CD4-positive, alpha-beta T cell (primary cell): Measurements from ENCODE around the gene MMP28. TPM values are rescaled to one million over a fixed set of nuclear protein-coding genes. Genes with fewer than 3 reads are reported as not detected.

Experiments
- ATAC-seq: fragments of 200-7000 bp; cut with Tn5 transposase; one replicate; pipeline ENCODE4 v1.10.0; 2022; ENCODE audit warnings: mild to moderate bottlenecking; ENCODE audit not compliant: poor library complexity
- CTCF ChIA-PET: fragments of 350-600 bp; sonication (Branson Sonifier 250); formaldehyde crosslinking; loops from one replicate; lab custom pipeline; 2021; ENCODE audit warnings: antibody characterized with exemption, inconsistent platforms; lab: Charles Lee
- POLR2A ChIA-PET: fragments of 350-600 bp; sonication (Branson Sonifier 250); formaldehyde crosslinking; loops from one replicate; lab custom pipeline; 2021; ENCODE audit warnings: antibody characterized with exemption, inconsistent platforms; lab: Charles Lee
- DNase-seq, 14 experiments: peaks; one replicate each; pipeline ENCODE4 v3.0.0-alpha.2; 2013 to 2020; ENCODE audit warnings: mixed read lengths in 2 of 14
- H3K27ac ChIP-seq, 2 donors: one replicate each; pipeline versions ENCODE4 v1.5.1 to v1.7.0; 2013; ENCODE audit warnings: low read length in 2 of 2, low read depth in 1 of 2, mild to moderate bottlenecking in 1 of 2
- H3K27me3 ChIP-seq, 2 experiments: 1 replicate in 1 of 2; 2 replicates in 1 of 2; pipeline versions ENCODE4 v1.6.1 to v1.7.0; 2013; ENCODE audit warnings: low read length in 2 of 2, control low read depth in 1 of 2, mild to moderate bottlenecking in 1 of 2, moderate library complexity in 1 of 2; ENCODE audit not compliant: insufficient read depth in 2 of 2, control insufficient read depth in 1 of 2
- H3K36me3 ChIP-seq: one replicate; pipeline ENCODE4 v1.6.1; 2013; ENCODE audit warnings: low read length, control low read depth; ENCODE audit not compliant: insufficient read depth
- H3K4me1 ChIP-seq: one replicate; pipeline ENCODE4 v1.6.1; 2013; ENCODE audit warnings: low read length, control low read depth; ENCODE audit not compliant: insufficient read depth
- H3K4me3 ChIP-seq: one replicate; pipeline ENCODE4 v1.5.1; 2013; ENCODE audit warnings: mild to moderate bottlenecking, low read length, moderate library complexity
- H3K9me3 ChIP-seq, 2 experiments: 1 replicate in 1 of 2; 2 replicates in 1 of 2; pipeline versions ENCODE4 v1.6.1 to v1.7.0; 2013; ENCODE audit warnings: low read length in 2 of 2, mild to moderate bottlenecking in 2 of 2, control low read depth in 1 of 2, moderate library complexity in 1 of 2; ENCODE audit not compliant: control insufficient read depth in 1 of 2, insufficient read depth in 1 of 2
- H3K27ac Mint-ChIP-seq: one replicate; pipeline ENCODE4 v1.8.0; 2020; ENCODE audit warnings: mixed read lengths
- H3K27me3 Mint-ChIP-seq: one replicate; pipeline ENCODE4 v1.8.0; 2021; ENCODE audit warnings: mixed read lengths
- H3K36me3 Mint-ChIP-seq: one replicate; pipeline ENCODE4 v1.8.0; 2021; ENCODE audit warnings: low read depth, mixed read lengths
- H3K4me1 Mint-ChIP-seq: one replicate; pipeline ENCODE4 v1.8.0; 2021; ENCODE audit warnings: low read depth, mixed read lengths
- H3K4me3 Mint-ChIP-seq: one replicate; pipeline ENCODE4 v1.8.0; 2020; ENCODE audit warnings: mild to moderate bottlenecking, mixed read lengths
- H3K9me3 Mint-ChIP-seq: one replicate; pipeline ENCODE4 v1.8.0; 2020; ENCODE audit warnings: mixed read lengths
- CTCF ChIP-seq: fragments of 200-600 bp; IDR thresholded peaks from one replicate; pipeline ENCODE4 v1.8.0; 2022; ENCODE audit warnings: antibody characterized with exemption, mild to moderate bottlenecking
- intact Hi-C, 2 experiments: fragments of 100-400 bp; cut with DNase I in 1 of 2; cut with micrococcal nuclease in 1 of 2; formaldehyde crosslinking; loops; one replicate each; pipeline versions ENCODE4 v1.15.1 to v1.9.0; 2023 to 2025; cut with DNase I, micrococcal nuclease
- polyA plus RNA-seq, 2 donors: library from polyadenylated mRNA; unstranded; fragments of 120-200 nt; gene quantifications; one replicate each; pipeline ENCODE4 v1.2.1, GENCODE V29; 2013
- total RNA-seq, 174 experiments: library from RNA in 2 of 174; stranded (reverse) in 2 of 174; gene quantifications; one replicate each; pipeline ENCODE4 v1.2.3 and lab custom pipeline; 2021 to 2026

The MMP28 gene
- total RNA-seq (1 to 10 TPM; 6.7 to 9.9 TPM), total RNA-seq (lab: John Stamatoyannopoulos, UW) (0 to 23.2 (median 3.1) reads per million in 172 experiments)
- 5.6 TPM for polyA plus RNA-seq (2013, experiment 1 of 2)
- polyA plus RNA-seq (2013, experiment 2 of 2) = 3.9 TPM

DNA sequence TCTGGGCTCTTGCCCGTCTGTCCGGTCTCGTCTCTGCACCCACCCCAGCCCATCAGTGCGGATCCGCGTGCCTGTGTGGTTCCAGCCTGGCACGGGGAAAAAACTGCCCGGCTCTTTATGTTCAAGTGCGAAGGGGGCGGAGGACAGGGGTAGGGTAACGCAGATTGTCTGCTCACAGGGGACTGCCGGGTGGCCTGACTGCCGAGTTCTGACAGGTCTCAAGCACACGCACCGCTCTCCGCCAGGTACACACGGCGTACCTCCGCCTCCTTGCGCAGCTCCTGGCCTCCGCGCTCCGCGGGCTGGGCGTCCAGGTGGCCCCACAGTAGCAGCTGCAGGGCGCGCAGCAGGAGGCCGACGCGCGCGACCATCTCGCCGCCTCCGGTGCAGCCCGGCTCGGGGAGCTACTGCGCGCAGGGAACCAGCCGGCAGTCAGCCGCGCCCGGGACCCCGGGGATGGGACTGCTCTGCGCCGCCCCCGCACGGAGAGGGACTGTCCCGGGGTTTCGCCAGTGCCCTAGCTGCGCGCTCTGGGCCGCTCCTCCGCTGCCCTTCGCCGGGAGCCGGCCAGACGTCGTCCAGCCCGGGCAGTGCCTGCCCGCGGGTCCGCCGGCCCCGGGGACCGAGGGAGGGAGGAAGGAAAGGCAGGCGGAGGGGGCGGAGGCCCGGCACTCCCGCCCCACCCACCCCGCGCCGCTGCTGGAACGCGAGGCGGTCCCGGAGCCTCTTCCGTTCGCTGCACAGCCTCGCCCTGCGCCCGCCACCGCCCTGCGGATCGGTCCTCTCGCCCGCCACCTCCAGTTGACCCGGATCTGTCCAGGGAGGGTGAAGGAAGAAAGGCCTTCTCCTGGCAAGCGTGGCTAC lies at the start of gene MMP28:
Gene MMP28, minus strand, starts transcription at position 635 of the 864 bp plus-strand sequence. Its CDS starts 264 bp downstream, at position 371.
- H3K4me3 Mint-ChIP-seq = peak within 1 kb of the TSS; percentile 86
- Histone ChIP-seq H3K4me1 (peaks cover 18% of the 10 kb centered on the region), H3K27me3 (peaks cover 15 to 22% of the 10 kb centered on the region in 2 experiments), H3K27ac (no peak within 1 kb of the TSS), H3K9me3 (no peaks in the 10 kb centered on the region), H3K4me3 (peak within 1 kb of the TSS; percentile 53), H3K36me3 (no peaks in the 10 kb centered on the region)
- no peaks in the 10 kb centered on the region for H3K9me3 Mint-ChIP-seq
- ChIA-PET POLR2A (interaction anchor here (0.6 to 7.9 kb wide), 5 partner anchors 14 to 38 kb away, joined by 3 to 49 read pairs (median 3); partner anchors contain the start of gene TAF15), CTCF (interaction anchor here (0.9 to 3.6 kb wide), 4 partner anchors 9 to 31 kb away, joined by 3 to 16 read pairs (median 10); partner anchors contain the start of gene TAF15)
- H3K36me3 Mint-ChIP-seq = no peaks in the 10 kb centered on the region
- peaks cover 40% of the 10 kb centered on the region for H3K4me1 Mint-ChIP-seq
- DNase-seq = peak in 8 of 14 experiments; percentile 20 to 63 (median 41)
- H3K27ac Mint-ChIP-seq = no peak within 1 kb of the TSS
- H3K27me3 Mint-ChIP-seq = peaks cover 30% of the 10 kb centered on the region
- no peak for TF ChIP-seq CTCF
- peak; percentile 83 for ATAC-seq
- intact Hi-C loops = no loop called here

DNA sequence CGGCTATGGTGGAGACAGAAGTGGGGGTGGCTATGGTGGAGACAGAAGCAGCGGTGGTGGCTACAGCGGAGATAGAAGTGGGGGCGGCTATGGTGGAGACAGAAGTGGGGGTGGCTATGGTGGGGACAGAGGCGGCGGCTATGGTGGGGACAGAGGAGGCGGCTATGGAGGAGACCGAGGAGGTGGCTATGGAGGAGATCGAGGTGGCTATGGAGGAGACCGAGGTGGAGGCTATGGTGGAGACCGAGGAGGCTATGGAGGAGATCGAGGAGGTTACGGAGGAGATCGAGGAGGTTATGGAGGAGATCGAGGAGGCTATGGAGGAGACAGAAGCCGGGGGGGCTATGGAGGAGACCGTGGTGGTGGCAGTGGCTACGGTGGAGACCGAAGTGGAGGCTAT lies 49.1 kb upstream of the MMP28 start:
- ATAC-seq (no peak), DNase-seq (no peak)
- Histone ChIP-seq H3K36me3 (peaks cover 82% of the 10 kb centered on the region), H3K27me3 (no peaks in the 10 kb centered on the region), H3K4me3 (no peak overlapping the region), H3K9me3 (no peaks in the 10 kb centered on the region), H3K4me1 (no peaks in the 10 kb centered on the region), H3K27ac (no peak overlapping the region)
- H3K27me3 Mint-ChIP-seq = no peaks in the 10 kb centered on the region
- H3K27ac Mint-ChIP-seq = peak overlapping the region; percentile 19
- no peak overlapping the region for H3K4me3 Mint-ChIP-seq
- intact Hi-C loops = loop anchor here in 1 of 2 experiments (10.0 kb wide), 2 partner anchors 300 to 650 kb away; no protein-coding TSS in a partner anchor
- H3K36me3 Mint-ChIP-seq = peaks cover 87% of the 10 kb centered on the region
- H3K9me3 Mint-ChIP-seq = no peaks in the 10 kb centered on the region
- TF ChIP-seq CTCF = no peak
- POLR2A ChIA-PET = no interaction called here
- H3K4me1 Mint-ChIP-seq = peaks cover 8% of the 10 kb centered on the region
- CTCF ChIA-PET = no interaction called here

- Mint-ChIP-seq H3K27ac (peak overlapping the region; percentile 19), H3K9me3 (no peaks in the 10 kb centered on the region), H3K4me1 (peaks cover 5% of the 10 kb centered on the region), H3K27me3 (no peaks in the 10 kb centered on the region), H3K4me3 (no peak overlapping the region), H3K36me3 (peaks cover 82% of the 10 kb centered on the region)
- no peak overlapping the region for H3K27ac ChIP-seq
- H3K4me1 ChIP-seq = no peaks in the 10 kb centered on the region
- ChIA-PET CTCF (no interaction called here), POLR2A (no interaction called here)
- no peaks in the 10 kb centered on the region for H3K9me3 ChIP-seq
- intact Hi-C loops = loop anchor here in 1 of 2 experiments (10.0 kb wide), 2 partner anchors 301 to 651 kb away; no protein-coding TSS in a partner anchor
- ATAC-seq (no peak), DNase-seq (no peak)
- no peak for TF ChIP-seq CTCF
- no peak overlapping the region for H3K4me3 ChIP-seq
- H3K36me3 ChIP-seq = peaks cover 89% of the 10 kb centered on the region
- H3K27me3 ChIP-seq = no peaks in the 10 kb centered on the region
These were observed 48.3 kb upstream of the MMP28 start for GRCh38 chr17:35843698-35844097.
